NCI-H2171 (cell line): ENCODE data around the gene SYTL2.
"Not testable (repeated sequence)": the region's sequence is repeated elsewhere in the genome, so short reads cannot be mapped to it uniquely, and the experiment has no call there.

Experiments
- DNase-seq: peaks from one replicate; lab custom pipeline; 2025; lab: John Stamatoyannopoulos, UW

The SYTL2 gene

GRCh38 chr11:85791409-85791990 is 19.4 kb downstream of the SYTL2 start:
- DNase-seq = no peak

GRCh38 chr11:85787809-85788760 is 22.9 kb downstream of the SYTL2 start:
- DNase-seq = no peak

GRCh38 chr11:85787168-85787567 is 23.8 kb downstream of the SYTL2 start:
- no peak for DNase-seq

DNA sequence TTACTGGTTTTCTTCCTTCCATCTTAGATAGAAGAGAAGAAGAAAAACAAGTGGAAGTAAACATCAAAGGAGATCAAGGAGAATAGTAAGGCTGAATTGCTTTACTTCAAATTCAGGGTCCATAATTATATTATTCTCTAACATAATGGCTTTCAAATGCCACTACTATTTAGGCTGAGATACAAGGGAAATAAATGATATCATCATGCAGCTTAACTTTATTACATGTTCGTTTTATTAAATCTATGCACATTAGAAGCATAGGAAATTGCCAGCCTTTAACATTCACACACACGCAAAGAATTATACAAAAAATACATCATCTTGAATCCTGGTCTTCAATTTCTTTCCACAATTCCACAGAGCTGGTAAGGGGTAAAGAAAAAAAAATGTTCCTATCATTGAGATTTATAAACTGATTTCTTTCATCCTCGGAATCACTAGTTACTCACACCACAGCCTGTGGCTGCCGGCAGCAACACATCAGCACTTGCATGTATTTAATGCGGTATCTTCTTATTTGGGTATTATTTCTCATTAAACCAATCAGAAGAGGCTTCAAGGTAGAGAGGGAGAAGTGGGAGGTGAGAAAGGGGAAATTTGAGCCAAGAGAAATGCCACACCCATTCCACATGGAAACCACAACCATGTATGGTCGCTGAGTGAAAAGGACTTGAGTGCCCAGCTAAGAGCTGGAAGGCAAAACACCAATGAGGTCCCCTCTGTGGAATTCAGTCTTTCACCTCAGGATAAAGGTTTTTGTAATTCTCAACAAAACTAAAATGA is 26.3 kb downstream of the SYTL2 start:
- DNase-seq = no peak

DNA sequence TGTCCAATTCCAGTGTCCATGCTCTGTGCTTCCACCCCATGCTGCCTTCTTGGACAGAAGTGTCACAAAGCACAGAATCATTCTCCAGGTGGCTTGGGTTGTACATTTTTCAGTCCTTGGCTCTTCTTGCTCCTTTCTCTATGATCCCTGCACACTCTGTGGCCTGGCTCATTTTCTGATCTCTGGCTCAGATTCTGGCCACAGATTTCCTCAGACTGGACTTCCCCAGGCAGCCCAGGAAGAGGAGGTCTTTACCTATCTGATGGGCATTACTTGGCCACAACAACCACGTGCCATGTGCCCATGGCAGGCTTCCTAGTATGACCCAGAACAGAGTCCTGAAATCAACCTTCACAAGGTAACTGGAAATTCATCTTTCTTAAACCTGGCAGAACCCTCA is 27.2 kb downstream of the SYTL2 start:
- DNase-seq = no peak

GRCh38 chr11:85780780-85781517 is 30.0 kb downstream of the SYTL2 start:
- not testable (repeated sequence) for DNase-seq

DNA sequence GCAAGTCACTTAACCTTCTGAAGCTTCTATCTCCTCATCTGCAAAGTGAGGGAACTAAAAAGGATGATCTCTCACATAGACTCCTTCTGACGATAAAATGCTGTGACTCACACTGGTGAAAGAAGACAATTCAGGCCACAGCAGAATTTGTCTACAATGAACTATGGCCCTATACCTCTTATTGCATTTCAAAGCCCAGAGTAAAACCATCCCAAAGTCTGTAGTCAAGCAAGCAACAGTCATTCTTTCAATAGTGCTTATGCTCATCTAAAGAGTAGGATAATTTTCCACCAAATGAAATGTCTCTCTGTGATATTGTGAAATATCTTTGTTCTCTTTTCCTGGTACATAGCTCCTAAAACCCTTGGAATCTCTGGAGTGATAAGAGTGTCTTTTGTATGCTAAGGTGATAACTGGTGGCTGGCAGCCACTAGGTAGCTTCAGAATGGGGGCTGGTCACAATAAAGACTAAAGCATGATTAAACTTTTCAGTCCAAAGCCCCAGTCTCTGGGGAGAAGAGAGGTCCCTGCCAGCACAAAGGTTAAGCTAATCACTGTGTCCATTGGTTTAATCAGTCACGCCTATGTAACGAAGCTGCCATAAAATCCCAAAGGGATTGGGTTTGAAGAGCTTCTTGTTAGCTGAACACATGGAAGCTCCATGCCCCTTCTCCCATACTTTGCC is 30.8 kb downstream of the SYTL2 start:
- DNase-seq = no peak

- not testable (repeated sequence) for DNase-seq
These were observed 33.4 kb downstream of the SYTL2 start for GRCh38 chr11:85777603-85777972.

- DNase-seq = no peak
These were observed 33.9 kb downstream of the SYTL2 start for GRCh38 chr11:85776951-85777602.

GRCh38 chr11:85774256-85775101 is 36.5 kb downstream of the SYTL2 start:
- no peak for DNase-seq

DNA sequence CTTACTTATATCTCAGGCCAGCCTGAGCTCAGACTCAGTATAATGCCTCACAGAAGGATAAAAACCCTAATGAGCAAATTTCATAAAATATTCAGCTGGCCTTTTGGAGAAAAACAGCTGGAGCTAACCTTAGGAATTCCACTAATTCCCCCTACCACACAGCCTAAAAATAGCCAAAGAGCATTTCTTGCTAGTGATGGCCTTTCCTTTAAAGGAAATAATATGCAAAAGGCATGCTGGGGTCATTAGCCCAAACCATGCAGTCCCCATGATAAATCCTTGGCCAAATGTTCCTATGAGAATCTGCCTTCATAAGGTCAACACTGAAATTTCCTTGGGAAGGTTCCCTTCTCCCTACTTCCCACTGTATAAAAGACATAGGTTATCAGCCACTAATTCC is 38.2 kb downstream of the SYTL2 start:
- DNase-seq = no peak

DNA sequence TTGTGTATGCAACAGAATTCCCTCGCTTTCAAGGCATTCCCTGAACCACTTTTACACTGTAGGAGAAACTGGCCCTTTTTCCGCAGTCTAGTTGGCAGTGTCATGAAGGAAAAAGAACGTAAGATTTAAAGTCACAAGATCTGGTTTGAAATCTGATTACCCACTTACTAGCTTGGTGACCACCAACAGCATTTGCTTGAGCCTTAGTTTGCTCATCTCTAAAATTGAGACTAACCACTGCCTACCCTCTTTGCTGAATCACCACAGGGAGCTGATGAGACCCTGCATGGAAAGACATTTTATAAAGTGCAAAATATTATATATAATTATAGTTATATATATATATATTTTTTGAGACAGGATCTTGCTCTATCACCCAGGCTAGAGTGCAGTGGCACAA is 39.4 kb downstream of the SYTL2 start:
- no peak for DNase-seq

GRCh38 chr11:85769771-85770170 is 41.2 kb downstream of the SYTL2 start:
- DNase-seq = peak; percentile 87

- no peak for DNase-seq
These were observed 42.3 kb downstream of the SYTL2 start for GRCh38 chr11:85768473-85769146.

GRCh38 chr11:85767246-85767945 is 43.5 kb downstream of the SYTL2 start:
- no peak for DNase-seq

- DNase-seq = no peak
These were observed 44.2 kb downstream of the SYTL2 start for GRCh38 chr11:85766721-85767161.

DNA sequence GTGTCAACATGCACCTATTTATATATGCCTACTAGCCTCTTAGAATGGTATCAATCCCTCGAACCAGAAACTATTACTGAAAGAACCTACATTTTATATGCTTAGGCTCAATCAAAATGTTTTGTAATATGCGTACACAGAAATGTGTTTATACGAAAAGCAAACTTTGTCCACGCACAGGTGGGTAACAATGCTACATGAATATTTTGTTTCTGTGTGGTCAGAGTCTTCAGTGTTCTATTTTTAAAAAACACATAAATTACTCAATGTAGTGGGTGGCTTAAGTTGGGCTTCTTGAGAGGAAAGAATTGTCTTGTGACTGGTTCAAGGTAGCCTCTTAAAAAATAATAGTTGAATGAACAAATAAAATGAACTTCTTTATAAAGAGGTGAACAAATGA is 46.1 kb downstream of the SYTL2 start:
- DNase-seq = no peak

DNA sequence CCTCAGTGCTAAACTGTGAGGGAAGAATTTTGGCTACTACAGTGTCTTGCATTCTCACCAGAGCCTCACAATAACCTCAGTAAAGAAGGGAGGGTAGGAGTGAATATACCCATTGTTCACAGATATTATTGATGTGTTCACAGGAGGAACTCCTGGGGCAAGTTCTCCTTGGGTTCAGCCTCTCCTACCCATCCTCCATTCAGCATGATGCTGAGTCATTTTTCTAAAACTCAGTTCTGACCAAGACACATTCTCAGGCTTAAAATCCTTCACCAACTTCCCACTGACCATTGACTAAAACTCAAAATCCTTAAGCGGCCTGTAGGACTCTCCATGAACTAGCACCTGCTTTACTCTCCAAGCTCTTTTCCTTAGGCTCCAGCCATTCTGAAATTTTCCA is 48.7 kb downstream of the SYTL2 start:
- DNase-seq = no peak

DNA sequence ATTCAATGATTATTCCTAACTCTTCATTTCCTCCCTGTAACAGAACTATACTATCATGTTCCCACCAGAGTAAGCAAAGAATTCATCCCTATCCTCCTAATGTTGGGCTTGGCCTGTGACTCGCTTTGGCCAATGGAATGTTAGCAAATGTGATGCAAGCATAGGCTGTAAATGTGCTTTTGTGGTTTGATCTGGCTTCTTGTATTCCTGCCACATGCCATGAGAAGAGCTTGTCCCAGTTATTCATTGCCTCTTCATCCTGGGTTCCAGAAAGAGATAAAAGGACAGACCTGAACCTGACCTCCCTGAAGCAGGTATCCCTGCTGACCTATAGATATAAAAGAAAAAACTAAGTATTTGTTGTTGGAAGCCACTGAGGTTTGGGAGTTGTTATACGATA is 51.0 kb downstream of the SYTL2 start:
- no peak for DNase-seq
